Retinal pigment epithelial cell (primary cell): ENCODE measurements around the gene GALNT7.

Experiments used
- DNase-seq: peaks from one replicate; pipeline ENCODE4 v3.0.0-alpha.2; 2010; ENCODE audit warnings: low read depth
- H3K4me3 ChIP-seq: 2 replicates; pipeline ENCODE4 v1.5.1; 2011; ENCODE audit warnings: mild to moderate bottlenecking, low read length, control low read depth, moderate library complexity
- CTCF ChIP-seq: conservative IDR thresholded peaks from 2 replicates; pipeline ENCODE4 v1.5.1; 2011; ENCODE audit warnings: low read depth, low read length, control low read depth, inconsistent platforms

The GALNT7 gene

GRCh38 chr4:173258866-173259265 is 90.3 kb downstream of the GALNT7 start:
- TF ChIP-seq CTCF = no peak
- no peak overlapping the region for H3K4me3 ChIP-seq

GRCh38 chr4:173259310-173259709 is 90.7 kb downstream of the GALNT7 start:
- H3K4me3 ChIP-seq = no peak overlapping the region
- TF ChIP-seq CTCF = no peak
- DNase-seq = no peak

More at GRCh38 chr4:173258866-173259265, 90.3 kb downstream of the GALNT7 start:
- DNase-seq = no peak

- H3K4me3 ChIP-seq = no peak overlapping the region
- TF ChIP-seq CTCF = no peak
- DNase-seq = no peak
Measured at GRCh38 chr4:173261052-173261451, 92.4 kb downstream of the GALNT7 start.

- H3K4me3 ChIP-seq = no peak overlapping the region
- no peak for DNase-seq
- no peak for TF ChIP-seq CTCF
Measured at GRCh38 chr4:173262375-173262774, 93.8 kb downstream of the GALNT7 start.

GRCh38 chr4:173264245-173264644 is 95.6 kb downstream of the GALNT7 start:
- no peak for DNase-seq
- TF ChIP-seq CTCF = no peak
- H3K4me3 ChIP-seq = no peak overlapping the region

GRCh38 chr4:173264684-173265185 is 96.1 kb downstream of the GALNT7 start:
- DNase-seq = no peak
- no peak overlapping the region for H3K4me3 ChIP-seq
- TF ChIP-seq CTCF = no peak

- no peak for DNase-seq
- H3K4me3 ChIP-seq = no peak overlapping the region
- no peak for TF ChIP-seq CTCF
Measured at GRCh38 chr4:173265751-173266150, 97.1 kb downstream of the GALNT7 start.
